Measurements from ENCODE around the gene SDK1.

The SDK1 gene

DNA sequence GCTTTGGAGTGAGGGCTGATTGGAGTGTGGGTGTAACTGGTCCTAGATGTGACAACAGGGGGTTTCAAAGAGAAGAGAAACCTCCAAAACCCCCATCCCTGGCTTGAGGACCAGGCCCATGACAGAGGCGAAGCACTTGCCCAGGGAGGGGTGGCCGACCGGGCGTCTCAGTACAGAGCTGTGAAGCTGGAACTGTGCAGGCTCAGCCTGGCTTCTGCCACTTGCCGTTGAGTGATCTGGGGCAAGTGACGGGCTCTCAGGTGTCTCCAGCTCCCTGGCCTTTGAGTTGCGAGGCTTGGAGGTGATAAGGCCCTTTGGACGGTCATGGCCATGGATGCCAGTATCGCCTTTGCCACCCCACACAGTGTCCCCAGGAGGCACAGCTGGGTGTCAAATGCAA, 849.7 kb downstream of the SDK1 start:
- no peak for DNase-seq (ENCODE audit: extremely low read depth, low read depth)
- TF ChIP-seq, protein P1, sequence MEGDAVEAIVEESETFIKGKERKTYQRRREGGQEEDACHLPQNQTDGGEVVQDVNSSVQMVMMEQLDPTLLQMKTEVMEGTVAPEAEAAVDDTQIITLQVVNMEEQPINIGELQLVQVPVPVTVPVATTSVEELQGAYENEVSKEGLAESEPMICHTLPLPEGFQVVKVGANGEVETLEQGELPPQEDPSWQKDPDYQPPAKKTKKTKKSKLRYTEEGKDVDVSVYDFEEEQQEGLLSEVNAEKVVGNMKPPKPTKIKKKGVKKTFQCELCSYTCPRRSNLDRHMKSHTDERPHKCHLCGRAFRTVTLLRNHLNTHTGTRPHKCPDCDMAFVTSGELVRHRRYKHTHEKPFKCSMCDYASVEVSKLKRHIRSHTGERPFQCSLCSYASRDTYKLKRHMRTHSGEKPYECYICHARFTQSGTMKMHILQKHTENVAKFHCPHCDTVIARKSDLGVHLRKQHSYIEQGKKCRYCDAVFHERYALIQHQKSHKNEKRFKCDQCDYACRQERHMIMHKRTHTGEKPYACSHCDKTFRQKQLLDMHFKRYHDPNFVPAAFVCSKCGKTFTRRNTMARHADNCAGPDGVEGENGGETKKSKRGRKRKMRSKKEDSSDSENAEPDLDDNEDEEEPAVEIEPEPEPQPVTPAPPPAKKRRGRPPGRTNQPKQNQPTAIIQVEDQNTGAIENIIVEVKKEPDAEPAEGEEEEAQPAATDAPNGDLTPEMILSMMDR (IDR thresholded peaks at IDR 0.05; ENCODE audit: low read depth, low read length), result no peak

DNA sequence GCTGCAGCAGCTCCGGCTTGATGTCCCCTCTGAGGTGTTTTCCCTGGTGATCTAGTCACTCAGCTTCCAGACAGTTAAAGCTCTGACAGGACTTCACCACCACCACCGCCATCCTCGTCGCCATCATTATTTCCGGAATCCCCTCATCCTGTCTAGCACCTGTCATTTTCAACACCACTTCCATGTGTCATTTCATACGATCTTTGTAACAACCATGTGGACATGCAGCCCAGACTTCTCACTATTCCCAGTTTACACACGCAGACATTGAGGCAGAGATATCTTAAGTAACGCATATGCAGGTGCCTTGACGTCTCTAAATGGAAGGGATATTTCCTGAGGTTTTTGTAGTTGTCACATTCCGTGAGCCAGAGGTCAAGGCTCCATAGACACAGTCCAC, 850.5 kb downstream of the SDK1 start:
- TF ChIP-seq, protein P1 (IDR thresholded peaks at IDR 0.05; ENCODE audit: low read depth, low read length), result no peak
- DNase-seq (ENCODE audit: extremely low read depth, low read depth), result no peak

DNA sequence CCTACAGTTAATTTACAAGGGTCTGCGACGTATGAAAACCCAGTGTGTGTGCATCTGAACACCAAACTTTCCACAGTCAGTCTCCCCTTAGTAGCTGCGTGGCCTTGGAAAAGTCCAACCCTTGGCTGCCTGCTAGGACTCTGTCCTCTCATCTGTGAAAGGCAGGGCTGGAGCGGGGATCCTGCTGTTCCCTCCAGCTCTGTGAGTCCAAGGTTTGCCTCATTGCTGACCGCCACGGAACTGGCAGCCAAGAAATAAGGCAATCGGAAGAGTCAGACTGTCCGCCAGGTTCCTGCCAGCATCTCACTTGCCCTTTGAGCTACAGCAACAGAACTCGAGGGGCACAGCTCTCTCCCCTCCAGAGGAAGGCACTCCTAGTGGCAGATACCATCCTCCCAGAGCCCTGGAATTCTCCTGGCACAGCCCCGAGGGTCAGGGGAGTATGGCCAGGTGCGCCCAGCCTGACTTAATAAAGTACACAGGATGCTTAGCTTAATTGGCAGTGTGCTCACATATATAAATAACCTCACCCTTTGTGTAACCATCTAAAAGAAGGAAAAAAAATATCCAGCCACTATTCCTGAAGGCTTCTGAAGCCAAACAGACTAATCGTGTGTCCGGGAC, 851.0 kb downstream of the SDK1 start:
- TF ChIP-seq, protein P1 (IDR thresholded peaks at IDR 0.05; ENCODE audit: low read depth, low read length), result no peak

DNA sequence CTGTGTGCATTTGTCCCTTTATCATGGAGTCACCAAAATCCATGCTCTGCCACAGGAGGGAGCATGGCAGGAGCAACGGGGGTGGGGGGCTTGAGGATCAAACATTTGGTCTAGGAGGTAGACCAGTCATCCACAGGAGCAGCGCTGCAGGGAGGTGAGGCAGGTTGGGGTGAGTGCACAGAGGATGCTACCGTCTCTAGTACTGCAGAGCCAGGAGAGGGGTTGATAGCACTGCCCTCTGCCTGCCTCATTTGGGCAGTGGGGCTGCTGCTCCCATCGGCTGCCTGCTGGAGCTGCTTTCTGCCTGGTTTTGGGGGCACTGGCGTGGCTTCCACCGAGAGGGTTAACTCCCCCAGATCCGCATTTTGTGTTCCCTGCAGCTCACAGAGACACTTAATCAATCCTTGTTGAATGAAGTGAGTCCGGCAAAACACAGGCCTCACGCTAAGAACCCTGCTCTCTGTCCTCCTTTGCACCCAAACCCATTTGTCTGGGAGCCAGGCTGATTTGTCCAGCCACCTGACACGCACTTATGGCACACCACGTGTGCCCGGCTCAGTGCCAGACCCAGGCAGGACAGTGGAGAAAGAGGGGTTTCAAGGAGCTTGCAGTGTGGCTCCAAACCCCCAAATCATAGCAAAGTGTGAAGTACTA, 854.0 kb downstream of the SDK1 start:
- no peak for DNase-seq (ENCODE audit: extremely low read depth, low read depth)
- TF ChIP-seq, protein P1 (IDR thresholded peaks at IDR 0.05; ENCODE audit: low read depth, low read length), result no peak

More for the DNA sequence above, 851.0 kb downstream of the SDK1 start:
- no peak for DNase-seq (ENCODE audit: extremely low read depth, low read depth)

DNA sequence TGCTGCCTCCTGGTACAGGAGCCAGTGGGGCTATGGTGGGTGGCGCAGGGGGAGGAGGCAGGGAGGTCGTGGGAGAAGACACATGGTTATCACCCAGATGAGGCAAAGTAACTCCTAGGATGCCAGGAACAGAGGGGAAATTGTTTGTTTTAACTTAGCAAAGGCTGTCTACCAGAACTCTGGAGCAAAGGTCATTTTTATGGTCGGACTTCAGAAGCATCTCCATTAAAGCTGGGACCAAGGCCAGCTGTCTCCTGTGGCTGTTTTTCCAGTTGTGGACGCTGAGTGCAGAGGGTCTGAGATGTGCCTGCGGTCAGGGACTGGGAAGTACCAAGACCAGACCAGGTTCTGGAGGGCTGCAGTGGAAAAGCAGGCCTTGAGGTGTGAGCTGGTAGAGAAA, 855.1 kb downstream of the SDK1 start:
- DNase-seq (ENCODE audit: extremely low read depth, low read depth), result no peak
- TF ChIP-seq, protein P1 (IDR thresholded peaks at IDR 0.05; ENCODE audit: low read depth, low read length), result no peak

DNA sequence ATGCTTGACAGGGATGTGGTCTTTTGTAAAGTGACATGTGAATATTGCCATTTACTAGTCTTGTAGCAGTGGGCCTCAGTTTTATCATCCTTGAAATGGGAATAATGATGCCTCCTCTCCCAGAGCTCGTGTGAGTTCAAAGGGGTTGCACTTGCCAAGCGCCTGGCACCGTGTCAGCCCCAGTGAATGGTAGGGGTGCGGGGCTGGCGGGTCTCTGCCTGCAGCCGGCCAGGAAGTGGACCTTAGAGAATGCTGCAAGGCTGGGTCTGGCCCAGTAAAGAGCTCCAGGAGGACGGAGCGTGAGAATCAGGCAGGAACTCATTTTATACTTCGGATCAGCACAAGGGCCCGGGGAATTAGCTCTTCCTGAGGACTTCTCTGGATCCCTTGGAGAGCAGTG, 856.6 kb downstream of the SDK1 start:
- TF ChIP-seq, protein P1 (IDR thresholded peaks at IDR 0.05; ENCODE audit: low read depth, low read length), result no peak
- DNase-seq (ENCODE audit: extremely low read depth, low read depth), result no peak

DNA sequence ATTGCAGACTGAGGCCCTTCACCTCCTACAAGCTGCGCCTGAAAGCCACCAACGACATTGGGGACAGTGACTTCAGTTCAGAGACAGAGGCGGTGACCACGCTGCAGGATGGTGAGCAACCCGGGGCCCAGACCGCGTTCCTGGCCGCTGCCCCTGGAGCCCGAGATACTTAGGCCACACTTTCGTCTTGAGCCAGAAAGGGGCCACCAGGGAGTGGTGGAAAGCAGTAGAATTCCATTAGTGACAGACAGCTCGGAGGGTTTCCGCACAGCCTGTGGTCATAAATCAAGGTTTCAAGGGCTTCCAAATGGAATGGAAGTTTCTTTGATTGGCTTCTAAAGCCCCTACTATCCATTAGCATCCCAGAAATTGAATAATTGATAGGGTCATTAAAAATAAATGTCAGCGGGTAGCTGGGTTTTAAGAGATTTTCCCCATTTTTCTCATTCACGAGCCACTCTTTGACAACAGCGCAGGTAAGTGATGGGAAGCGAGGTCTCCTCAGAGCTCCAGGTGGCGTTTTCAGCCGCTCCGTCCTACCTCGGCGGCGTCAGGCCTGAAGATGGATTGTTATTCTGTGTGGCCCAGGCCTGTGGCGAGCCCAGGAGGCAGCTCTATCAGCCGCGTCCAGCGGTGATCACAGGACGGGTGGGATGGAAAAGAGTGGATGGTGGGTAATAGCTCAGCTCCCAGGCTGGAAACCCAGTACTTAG, 857.5 kb downstream of the SDK1 start:
- DNase-seq (ENCODE audit: extremely low read depth, low read depth), result no peak
- TF ChIP-seq, protein P1 (IDR thresholded peaks at IDR 0.05; ENCODE audit: low read depth, low read length), result no peak
